ENCODE data around the gene MRPL4. TPM values are rescaled to one million over a fixed set of nuclear protein-coding genes. Genes with fewer than 3 reads are reported as not detected.

Gene MRPL4
- total RNA-seq, 4 donors from 2014 or later: 77.2 to 90.8 (median 83.5) TPM

DNA sequence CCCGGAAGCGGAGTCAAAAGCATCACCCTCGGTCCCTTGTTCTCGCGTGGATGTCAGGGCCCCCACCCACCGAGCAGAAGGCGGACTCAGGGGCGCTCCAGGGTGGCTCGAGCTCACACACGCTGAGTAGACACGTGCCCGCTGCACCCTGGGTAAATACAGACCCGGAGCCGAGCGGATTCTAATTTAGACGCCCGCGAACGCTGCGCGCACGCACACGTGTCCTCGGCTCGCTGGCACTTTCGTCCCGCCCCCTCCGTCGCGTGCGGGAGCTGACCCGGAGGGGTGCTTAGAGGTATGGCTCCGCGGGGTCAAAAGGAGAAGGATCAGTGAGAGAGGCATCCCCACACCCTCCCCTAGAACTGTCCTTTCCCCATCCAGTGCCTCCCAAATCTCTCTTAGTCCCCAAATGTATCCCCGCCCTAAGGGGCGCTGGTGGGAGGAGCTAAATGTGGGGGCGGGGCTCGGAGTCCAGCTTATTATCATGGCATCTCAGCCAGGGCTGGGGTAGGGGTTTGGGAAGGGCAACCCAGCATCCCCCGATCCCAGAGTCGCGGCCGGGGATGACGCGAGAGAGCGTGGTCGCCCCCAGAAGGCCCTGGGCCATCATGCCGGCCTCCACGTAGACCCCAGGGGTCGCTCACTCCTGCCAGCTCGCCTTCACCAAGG lies 37.3 kb downstream of the MRPL4 start:
- TF ChIP-seq POLR2A (IDR thresholded peaks at IDR 0.05): no peak
- TF ChIP-seq, protein P1, sequence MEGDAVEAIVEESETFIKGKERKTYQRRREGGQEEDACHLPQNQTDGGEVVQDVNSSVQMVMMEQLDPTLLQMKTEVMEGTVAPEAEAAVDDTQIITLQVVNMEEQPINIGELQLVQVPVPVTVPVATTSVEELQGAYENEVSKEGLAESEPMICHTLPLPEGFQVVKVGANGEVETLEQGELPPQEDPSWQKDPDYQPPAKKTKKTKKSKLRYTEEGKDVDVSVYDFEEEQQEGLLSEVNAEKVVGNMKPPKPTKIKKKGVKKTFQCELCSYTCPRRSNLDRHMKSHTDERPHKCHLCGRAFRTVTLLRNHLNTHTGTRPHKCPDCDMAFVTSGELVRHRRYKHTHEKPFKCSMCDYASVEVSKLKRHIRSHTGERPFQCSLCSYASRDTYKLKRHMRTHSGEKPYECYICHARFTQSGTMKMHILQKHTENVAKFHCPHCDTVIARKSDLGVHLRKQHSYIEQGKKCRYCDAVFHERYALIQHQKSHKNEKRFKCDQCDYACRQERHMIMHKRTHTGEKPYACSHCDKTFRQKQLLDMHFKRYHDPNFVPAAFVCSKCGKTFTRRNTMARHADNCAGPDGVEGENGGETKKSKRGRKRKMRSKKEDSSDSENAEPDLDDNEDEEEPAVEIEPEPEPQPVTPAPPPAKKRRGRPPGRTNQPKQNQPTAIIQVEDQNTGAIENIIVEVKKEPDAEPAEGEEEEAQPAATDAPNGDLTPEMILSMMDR (IDR thresholded peaks at IDR 0.05): no peak
- 0 to 2% methylated on average over 43 to 50 of the region's 50 CpGs for WGBS, 2 donors
- H3K4me3 ChIP-seq (ENCODE audit: low read depth, poor library complexity, severe bottlenecking): no peak overlapping the region
- DNase-seq (ENCODE audit: low spot score in 2 of 2): peak in 1 of 2 donors; percentile 86
- intact Hi-C loops (cut with DNase I; ENCODE audit: low total_unique reads): no loop called here

DNA sequence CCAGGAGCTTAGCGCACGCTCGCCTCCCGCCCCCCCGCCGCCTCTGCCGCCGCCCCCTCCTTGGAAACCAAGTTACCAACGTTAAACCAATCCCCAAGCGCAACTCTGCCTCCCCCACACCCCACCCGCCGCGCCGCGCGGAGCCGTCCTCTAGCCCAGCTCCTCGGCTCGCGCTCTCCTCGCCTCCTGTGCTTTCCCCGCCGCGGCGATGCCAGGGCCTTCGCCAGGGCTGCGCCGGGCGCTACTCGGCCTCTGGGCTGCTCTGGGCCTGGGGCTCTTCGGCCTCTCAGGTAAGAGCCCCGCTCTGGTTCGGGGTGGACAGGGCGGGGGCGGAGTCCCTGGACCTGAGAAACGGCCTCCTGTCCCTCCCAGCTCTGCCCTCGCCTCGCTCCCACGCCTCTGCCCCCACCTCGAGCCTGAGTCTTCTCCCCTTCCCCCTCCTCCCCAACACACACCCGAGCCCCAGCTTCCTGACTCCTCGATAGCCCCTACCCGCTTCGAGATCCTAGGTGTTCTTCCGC lies 37.9 kb downstream of the MRPL4 start, which contains the start of gene ICAM5:
ICAM5 (plus strand) TSS at position 117 of the 521 bp plus-strand sequence; CDS start at position 209, 92 bp downstream.
- intact Hi-C loops (cut with DNase I; ENCODE audit: low total_unique reads): no loop called here
- TF ChIP-seq, protein P1 (IDR thresholded peaks at IDR 0.05): no peak
- no peak for TF ChIP-seq POLR2A (IDR thresholded peaks at IDR 0.05)
- WGBS, 2 donors: 1 to 2% methylated on average over 32 to 36 of the region's 45 CpGs
- DNase-seq (ENCODE audit: low spot score in 2 of 2): peak in 1 of 2 donors; percentile 85
- H3K4me3 ChIP-seq (ENCODE audit: low read depth, poor library complexity, severe bottlenecking): no peak within 1 kb of the TSS

DNA sequence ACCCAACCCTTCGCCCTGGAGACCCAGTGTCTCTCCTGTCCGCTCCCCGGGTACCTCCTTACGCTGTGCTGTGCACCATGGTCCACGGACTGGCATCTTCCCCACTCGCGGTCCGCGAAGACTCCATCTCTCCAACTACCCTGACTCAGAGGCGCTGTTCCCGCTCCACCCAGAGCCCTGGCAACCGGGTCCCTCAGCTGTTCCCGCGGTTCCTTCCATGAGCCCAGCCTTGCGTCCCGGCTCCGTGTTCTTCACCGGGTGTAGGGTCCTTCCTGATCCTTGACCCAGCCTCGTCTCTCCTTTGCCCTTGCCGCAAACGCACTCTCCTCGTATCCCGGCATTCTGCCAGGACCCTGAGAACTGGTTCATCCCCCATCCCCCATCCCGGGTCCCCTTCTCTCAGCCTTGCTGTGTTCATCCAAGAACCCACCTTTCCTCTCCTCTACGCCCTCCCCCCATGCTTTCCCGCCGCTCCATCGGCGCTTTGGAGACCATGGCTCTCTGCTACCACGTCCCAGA lies 38.4 kb downstream of the MRPL4 start:
- TF ChIP-seq, protein P1 (IDR thresholded peaks at IDR 0.05): no peak
- TF ChIP-seq POLR2A (IDR thresholded peaks at IDR 0.05): no peak
- intact Hi-C loops (cut with DNase I; ENCODE audit: low total_unique reads): no loop called here
- 0% methylated on average over 30 of the region's 30 CpGs for WGBS, 2 donors
- H3K4me3 ChIP-seq (ENCODE audit: low read depth, poor library complexity, severe bottlenecking): no peak overlapping the region
- DNase-seq (ENCODE audit: low spot score in 2 of 2): no peak

DNA sequence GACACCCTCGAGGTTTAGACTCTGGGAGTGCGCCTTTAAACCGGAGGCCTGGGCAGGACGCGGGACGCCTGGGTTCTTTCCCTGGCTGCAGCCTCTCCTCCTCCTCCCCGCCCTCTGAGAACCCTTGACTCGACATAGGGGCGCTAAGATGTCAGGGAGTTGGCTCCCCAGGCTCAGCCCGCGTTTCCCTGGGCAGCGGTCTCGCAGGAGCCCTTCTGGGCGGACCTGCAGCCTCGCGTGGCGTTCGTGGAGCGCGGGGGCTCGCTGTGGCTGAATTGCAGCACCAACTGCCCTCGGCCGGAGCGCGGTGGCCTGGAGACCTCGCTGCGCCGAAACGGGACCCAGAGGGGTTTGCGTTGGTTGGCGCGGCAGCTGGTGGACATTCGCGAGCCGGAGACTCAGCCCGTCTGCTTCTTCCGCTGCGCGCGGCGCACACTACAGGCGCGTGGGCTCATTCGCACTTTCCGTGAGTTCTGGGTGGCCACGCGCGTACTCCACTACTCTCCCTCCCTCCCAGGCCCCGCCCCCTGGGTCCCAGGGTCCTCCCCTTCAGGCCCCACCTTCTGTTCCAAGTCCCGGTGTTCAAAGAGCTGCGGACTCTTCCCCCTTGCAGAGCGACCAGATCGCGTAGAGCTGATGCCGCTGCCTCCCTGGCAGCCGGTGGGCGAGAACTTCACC lies 39.0 kb downstream of the MRPL4 start:
- intact Hi-C loops (cut with DNase I; ENCODE audit: low total_unique reads): no loop called here
- H3K4me3 ChIP-seq (ENCODE audit: low read depth, poor library complexity, severe bottlenecking): no peak overlapping the region
- TF ChIP-seq POLR2A (IDR thresholded peaks at IDR 0.05): no peak
- TF ChIP-seq, protein P1 (IDR thresholded peaks at IDR 0.05): no peak
- peak in 1 of 2 donors; percentile 94 for DNase-seq (ENCODE audit: low spot score in 2 of 2)
- 0% methylated on average over 24 to 31 of the region's 57 CpGs for WGBS, 2 donors

DNA sequence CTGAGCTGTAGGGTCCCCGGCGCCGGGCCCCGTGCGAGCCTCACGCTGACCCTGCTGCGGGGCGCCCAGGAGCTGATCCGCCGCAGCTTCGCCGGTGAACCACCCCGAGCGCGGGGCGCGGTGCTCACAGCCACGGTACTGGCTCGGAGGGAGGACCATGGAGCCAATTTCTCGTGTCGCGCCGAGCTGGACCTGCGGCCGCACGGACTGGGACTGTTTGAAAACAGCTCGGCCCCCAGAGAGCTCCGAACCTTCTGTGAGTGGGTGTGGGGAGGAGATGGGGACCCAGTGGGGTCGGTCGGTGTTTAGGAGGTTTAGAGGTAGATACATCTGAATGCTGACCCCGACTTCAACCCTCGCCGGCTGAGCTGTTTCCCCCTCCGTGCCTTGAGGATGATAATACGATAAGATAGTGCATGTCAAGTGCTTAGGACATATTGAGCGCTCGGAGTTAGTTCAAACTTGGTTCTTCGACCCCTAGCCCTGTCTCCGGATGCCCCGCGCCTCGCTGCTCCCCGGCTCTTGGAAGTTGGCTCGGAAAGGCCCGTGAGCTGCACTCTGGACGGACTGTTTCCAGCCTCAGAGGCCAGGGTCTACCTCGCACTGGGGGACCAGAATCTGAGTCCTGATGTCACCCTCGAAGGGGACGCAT lies 39.7 kb downstream of the MRPL4 start:
- peak overlapping the region; percentile 1 for H3K4me3 ChIP-seq (ENCODE audit: low read depth, poor library complexity, severe bottlenecking)
- peak in 1 of 2 donors; percentile 85 for DNase-seq (ENCODE audit: low spot score in 2 of 2)
- TF ChIP-seq, protein P1 (IDR thresholded peaks at IDR 0.05): no peak
- no peak for TF ChIP-seq POLR2A (IDR thresholded peaks at IDR 0.05)
- intact Hi-C loops (cut with DNase I; ENCODE audit: low total_unique reads): no loop called here
- 2 to 4% methylated on average over 28 to 46 of the region's 49 CpGs for WGBS, 2 donors
